Brain microvascular endothelial cell (primary cell): ENCODE results near the gene PLPP3.

Source experiments
- DNase-seq: peaks from one replicate; pipeline ENCODE4 v3.0.0-alpha.2; 2020
- H3K27ac ChIP-seq: fragments of 250-450 bp; sonication (Bioruptor Pico); 2 replicates; pipeline ENCODE4 v1.5.1; 2020; ENCODE audit warnings: mild to moderate bottlenecking, moderate library complexity
- H3K27me3 ChIP-seq: fragments of 250-450 bp; sonication (Bioruptor Pico); replicated peaks from 2 replicates; pipeline ENCODE4 v1.5.1; 2020; ENCODE audit warnings: mild to moderate bottlenecking
- H3K36me3 ChIP-seq: fragments of 250-450 bp; sonication (Bioruptor Pico); replicated peaks from 2 replicates; pipeline ENCODE4 v1.5.1; 2020; ENCODE audit warnings: mild to moderate bottlenecking
- H3K4me3 ChIP-seq: 2 replicates; pipeline ENCODE4 v1.5.1; 2011; ENCODE audit warnings: low read depth, mild to moderate bottlenecking, control low read depth, low read length, moderate library complexity
- in situ Hi-C: cut with HindIII; loops from 2 replicates; pipeline ENCODE4 v1.10.0; 2017; ENCODE audit warnings: low sequenced_read_pairs, low pct_ligation_motif_present
- TF ChIP-seq, protein P1 (sequence below): IDR thresholded peaks from 2 replicates; pipeline ENCODE4 v1.5.1; 2011; ENCODE audit warnings: low read depth, mild to moderate bottlenecking, moderate library complexity, low read length, control low read depth, inconsistent platforms; ENCODE audit errors: missing control alignments

Gene PLPP3

DNA sequence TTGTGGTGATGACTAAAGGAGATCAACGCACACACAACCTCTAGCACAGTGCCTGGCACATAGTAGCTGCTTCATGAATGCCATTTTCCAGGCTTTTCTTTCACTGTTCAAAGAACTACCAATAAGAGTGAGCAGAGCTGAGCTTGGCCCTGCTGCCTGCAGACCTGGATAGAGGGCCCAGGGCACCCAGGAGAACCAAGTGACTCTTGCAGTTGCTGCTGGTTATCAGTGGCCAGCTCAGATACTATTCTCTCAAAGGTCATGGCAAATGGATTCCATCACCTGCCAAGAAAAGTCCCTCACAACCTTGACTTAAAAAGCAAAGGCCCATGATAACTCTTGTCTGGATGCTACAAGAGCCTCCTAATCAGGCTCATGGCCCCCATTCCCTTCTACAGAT lies 41.7 kb downstream of the PLPP3 start:
- H3K27me3 ChIP-seq, result no peaks in the 10 kb centered on the region
- in situ Hi-C loops, result no loop called here
- TF ChIP-seq, protein P1, sequence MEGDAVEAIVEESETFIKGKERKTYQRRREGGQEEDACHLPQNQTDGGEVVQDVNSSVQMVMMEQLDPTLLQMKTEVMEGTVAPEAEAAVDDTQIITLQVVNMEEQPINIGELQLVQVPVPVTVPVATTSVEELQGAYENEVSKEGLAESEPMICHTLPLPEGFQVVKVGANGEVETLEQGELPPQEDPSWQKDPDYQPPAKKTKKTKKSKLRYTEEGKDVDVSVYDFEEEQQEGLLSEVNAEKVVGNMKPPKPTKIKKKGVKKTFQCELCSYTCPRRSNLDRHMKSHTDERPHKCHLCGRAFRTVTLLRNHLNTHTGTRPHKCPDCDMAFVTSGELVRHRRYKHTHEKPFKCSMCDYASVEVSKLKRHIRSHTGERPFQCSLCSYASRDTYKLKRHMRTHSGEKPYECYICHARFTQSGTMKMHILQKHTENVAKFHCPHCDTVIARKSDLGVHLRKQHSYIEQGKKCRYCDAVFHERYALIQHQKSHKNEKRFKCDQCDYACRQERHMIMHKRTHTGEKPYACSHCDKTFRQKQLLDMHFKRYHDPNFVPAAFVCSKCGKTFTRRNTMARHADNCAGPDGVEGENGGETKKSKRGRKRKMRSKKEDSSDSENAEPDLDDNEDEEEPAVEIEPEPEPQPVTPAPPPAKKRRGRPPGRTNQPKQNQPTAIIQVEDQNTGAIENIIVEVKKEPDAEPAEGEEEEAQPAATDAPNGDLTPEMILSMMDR, result no peak
- DNase-seq, result no peak
- no peaks in the 10 kb centered on the region for H3K36me3 ChIP-seq
- H3K27ac ChIP-seq, result no peak overlapping the region
- H3K4me3 ChIP-seq, result no peak overlapping the region

DNA sequence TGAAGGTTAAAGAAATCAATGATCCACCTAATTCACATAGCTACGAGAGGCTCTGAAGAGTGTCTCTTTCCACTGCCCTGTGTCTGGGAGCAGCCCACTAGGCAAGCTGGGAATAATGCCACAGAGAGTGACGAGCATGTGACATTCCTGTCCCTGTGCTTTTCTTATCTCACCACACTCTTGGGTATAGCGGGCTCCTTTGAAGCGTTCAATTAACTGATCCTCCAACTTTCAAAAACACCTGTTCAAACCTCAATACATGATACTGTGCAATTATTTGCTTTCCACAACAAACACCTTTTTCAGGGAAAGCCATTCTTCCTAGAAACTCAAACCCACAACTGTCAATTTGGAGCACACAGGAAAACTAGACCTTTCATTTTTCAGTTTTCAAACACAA lies 43.4 kb downstream of the PLPP3 start:
- in situ Hi-C loops, result no loop called here
- no peak overlapping the region for H3K4me3 ChIP-seq
- no peaks in the 10 kb centered on the region for H3K36me3 ChIP-seq
- H3K27me3 ChIP-seq, result no peaks in the 10 kb centered on the region
- no peak overlapping the region for H3K27ac ChIP-seq
- DNase-seq, result no peak
- TF ChIP-seq, protein P1, result no peak

DNA sequence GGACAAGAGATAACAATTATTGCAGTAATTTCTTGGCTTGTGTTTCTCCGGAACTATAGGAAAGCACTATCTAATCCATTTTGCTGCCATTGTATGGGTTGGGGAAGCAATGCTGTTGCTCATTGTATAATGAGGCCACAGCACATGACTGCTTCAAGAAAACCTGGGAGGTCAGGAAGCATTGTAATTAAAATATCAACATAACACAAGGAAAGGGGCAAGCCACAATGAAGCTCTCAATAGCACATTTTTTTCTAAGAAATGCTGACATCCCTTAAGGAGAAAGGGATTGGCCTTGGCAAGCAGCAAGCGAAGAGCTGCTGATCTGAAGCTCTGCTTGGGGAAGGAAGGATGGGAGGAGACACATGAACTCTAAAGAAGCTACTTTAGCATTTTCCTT lies 44.0 kb downstream of the PLPP3 start:
- TF ChIP-seq, protein P1, result no peak
- H3K27ac ChIP-seq, result no peak overlapping the region
- no peaks in the 10 kb centered on the region for H3K36me3 ChIP-seq
- in situ Hi-C loops, result no loop called here
- no peaks in the 10 kb centered on the region for H3K27me3 ChIP-seq
- DNase-seq, result no peak
- H3K4me3 ChIP-seq, result no peak overlapping the region

DNA sequence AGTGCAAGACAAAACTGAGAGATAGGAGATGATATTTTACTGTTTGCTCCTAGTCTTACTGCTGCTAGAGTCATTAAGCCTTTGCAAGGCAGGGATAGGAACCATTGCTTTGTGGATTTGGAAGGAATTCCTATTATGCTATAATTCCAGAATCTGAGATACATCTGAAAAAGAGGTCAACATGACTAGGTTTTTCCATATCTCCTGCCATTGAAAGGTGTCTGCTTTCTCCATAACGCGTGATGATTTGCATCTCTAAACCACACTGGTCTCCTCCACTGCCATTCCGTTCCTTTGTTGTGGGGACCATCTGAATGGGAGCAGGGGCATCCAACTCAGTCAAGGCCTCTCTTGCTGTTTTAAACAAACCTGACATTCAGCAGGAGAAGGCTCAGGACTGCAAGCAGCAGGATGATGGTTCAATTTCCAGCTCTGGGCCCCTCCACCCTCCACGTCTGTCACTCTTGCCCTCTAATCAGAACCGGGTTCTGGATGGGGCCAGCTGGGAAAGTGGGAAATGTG lies 45.2 kb downstream of the PLPP3 start:
- Histone ChIP-seq H3K27me3 (no peaks in the 10 kb centered on the region), H3K27ac (no peak overlapping the region), H3K36me3 (no peaks in the 10 kb centered on the region), H3K4me3 (no peak overlapping the region)
- in situ Hi-C loops, result no loop called here
- TF ChIP-seq, protein P1, result no peak
- DNase-seq, result no peak

DNA sequence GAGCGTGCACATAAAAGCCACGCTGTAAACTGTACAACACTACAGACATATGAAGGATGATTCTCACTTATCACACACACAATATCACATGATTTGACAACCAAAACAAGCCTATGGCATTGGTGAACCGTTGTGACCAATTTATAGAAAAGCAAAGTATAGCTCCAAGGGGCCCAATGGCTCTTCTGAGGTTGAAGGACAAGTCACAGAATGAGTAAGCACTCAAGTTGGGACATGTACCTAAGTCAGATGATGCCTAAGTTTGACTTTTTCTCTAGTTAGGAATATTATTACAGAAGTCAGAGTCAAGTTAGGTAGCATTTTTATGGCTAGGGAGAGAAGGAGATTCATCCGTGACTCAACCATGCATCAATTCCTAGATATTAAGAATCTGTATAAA lies 45.7 kb downstream of the PLPP3 start:
- TF ChIP-seq, protein P1, result no peak
- in situ Hi-C loops, result no loop called here
- Histone ChIP-seq H3K27ac (no peak overlapping the region), H3K27me3 (no peaks in the 10 kb centered on the region), H3K4me3 (no peak overlapping the region), H3K36me3 (no peaks in the 10 kb centered on the region)
- no peak for DNase-seq

DNA sequence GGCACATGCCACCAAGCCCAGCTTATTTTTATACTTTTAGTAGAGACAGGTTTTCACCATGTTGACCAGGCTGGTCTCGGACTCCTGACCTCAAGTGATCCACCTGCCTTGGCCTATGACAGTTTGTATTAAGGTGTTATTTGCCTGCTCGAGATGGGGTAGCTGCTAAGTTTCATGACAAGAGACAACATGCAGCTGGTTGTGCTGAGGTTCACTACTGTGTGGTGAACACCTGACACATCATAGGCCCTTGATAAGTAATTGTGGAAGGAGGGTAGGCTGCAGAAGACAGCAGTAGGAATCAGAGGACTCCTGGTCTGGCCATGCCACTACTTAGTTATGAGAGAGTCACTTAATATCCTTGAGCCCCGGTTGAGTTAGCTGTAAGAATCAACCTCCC lies 46.2 kb downstream of the PLPP3 start:
- H3K27ac ChIP-seq, result no peak overlapping the region
- TF ChIP-seq, protein P1, result no peak
- no peaks in the 10 kb centered on the region for H3K27me3 ChIP-seq
- in situ Hi-C loops, result no loop called here
- DNase-seq, result no peak
- no peak overlapping the region for H3K4me3 ChIP-seq
- H3K36me3 ChIP-seq, result no peaks in the 10 kb centered on the region
